Colonic mucosa (tissue), 4 donors: ENCODE measurements around the gene KDM5B. TPM values are rescaled to one million over a fixed set of nuclear protein-coding genes. Genes with fewer than 3 reads are reported as not detected.

Source experiments
- DNase-seq: peaks from one replicate; pipeline ENCODE4 v3.0.0-alpha.2; 2020
- H3K27ac ChIP-seq: fragments of 200-600 bp; one replicate; pipeline ENCODE4 v1.8.0; 2021
- H3K27me3 ChIP-seq: fragments of 200-600 bp; one replicate; pipeline ENCODE4 v1.8.0; 2021
- H3K36me3 ChIP-seq: fragments of 200-600 bp; one replicate; pipeline ENCODE4 v1.8.0; 2021
- H3K4me1 ChIP-seq: fragments of 200-600 bp; one replicate; pipeline ENCODE4 v1.8.0; 2021; ENCODE audit warnings: mild to moderate bottlenecking
- H3K4me3 ChIP-seq: fragments of 200-600 bp; one replicate; pipeline ENCODE4 v1.8.0; 2021
- H3K9ac ChIP-seq, 2 donors: one replicate each; pipeline ENCODE4 v1.7.0; 2013; ENCODE audit warnings: control low read depth in 2 of 2, low read depth in 2 of 2, low read length in 2 of 2
- H3K9me3 ChIP-seq: fragments of 200-600 bp; one replicate; pipeline ENCODE4 v1.8.0; 2021
- CTCF ChIP-seq: fragments of 200-600 bp; IDR thresholded peaks from one replicate; pipeline ENCODE4 v1.8.0; 2022; ENCODE audit warnings: antibody characterized with exemption, mild to moderate bottlenecking
- intact Hi-C: fragments of 100-400 bp; cut with DNase I; formaldehyde crosslinking; loops from one replicate; pipeline ENCODE4 v1.14.1; 2022
- total RNA-seq, 2 donors: library from RNA; stranded (reverse); fragmentation: NEBNext Ultra II Directional in 1 of 2; extraction: Animal tissue kit (Norgen Biotek cat#: 25700) in 1 of 2; gene quantifications; one replicate each; pipeline ENCODE4 v1.2.1, GENCODE V29; 2021
- donor health status: healthy.
- donor health status: DM: no; HTN: no; CAD: no.
- donor health status: DM: no; HTN: no; CAD: no.

Gene KDM5B
- total RNA-seq, 2 donors from 2014 or later = 70.1 to 93.4 TPM

GRCh38 chr1:202709276-202710041 lies 98.8 kb downstream of the KDM5B start:
- intact Hi-C loops = loop anchor here (10.0 kb wide), 1 partner anchor 385 kb away; no protein-coding TSS in a partner anchor
- no peak for DNase-seq

GRCh38 chr1:202708456-202709275 lies 99.6 kb downstream of the KDM5B start:
- Histone ChIP-seq H3K9me3 (no peaks in the 10 kb centered on the region), H3K27ac (no peak overlapping the region), H3K27me3 (peaks cover 34% of the 10 kb centered on the region), H3K9ac (no peak overlapping the region), H3K4me3 (no peak overlapping the region), H3K4me1 (peaks cover 7% of the 10 kb centered on the region), H3K36me3 (no peaks in the 10 kb centered on the region)
- intact Hi-C loops = no loop called here
- TF ChIP-seq CTCF = no peak
- DNase-seq = no peak

More at GRCh38 chr1:202709276-202710041, 98.8 kb downstream of the KDM5B start:
- Histone ChIP-seq H3K4me3 (no peak overlapping the region), H3K27ac (no peak overlapping the region), H3K9me3 (no peaks in the 10 kb centered on the region), H3K4me1 (peaks cover 7% of the 10 kb centered on the region), H3K9ac (no peak overlapping the region), H3K27me3 (peaks cover 34% of the 10 kb centered on the region), H3K36me3 (no peaks in the 10 kb centered on the region)
- TF ChIP-seq CTCF = no peak

- Histone ChIP-seq H3K9me3 (no peaks in the 10 kb centered on the region), H3K27me3 (peaks cover 34% of the 10 kb centered on the region), H3K36me3 (no peaks in the 10 kb centered on the region), H3K9ac (no peak overlapping the region), H3K27ac (no peak overlapping the region), H3K4me3 (no peak overlapping the region), H3K4me1 (peaks cover 7% of the 10 kb centered on the region)
- no peak for DNase-seq
- intact Hi-C loops = no loop called here
- TF ChIP-seq CTCF = no peak
Observed at GRCh38 chr1:202706851-202707250, 101.4 kb downstream of the KDM5B start.

GRCh38 chr1:202704601-202705000 lies 103.6 kb downstream of the KDM5B start:
- no peak overlapping the region for H3K4me3 ChIP-seq
- H3K9ac ChIP-seq = no peak overlapping the region
- DNase-seq = no peak
- peaks cover 18% of the 10 kb centered on the region for H3K27me3 ChIP-seq
- no peaks in the 10 kb centered on the region for H3K36me3 ChIP-seq
- H3K9me3 ChIP-seq = no peaks in the 10 kb centered on the region
- peaks cover 1% of the 10 kb centered on the region for H3K4me1 ChIP-seq
- intact Hi-C loops = no loop called here
- H3K27ac ChIP-seq = no peak overlapping the region
- TF ChIP-seq CTCF = no peak

GRCh38 chr1:202703191-202703590 lies 105.0 kb downstream of the KDM5B start:
- Histone ChIP-seq H3K27me3 (peaks cover 4% of the 10 kb centered on the region), H3K9ac (no peak overlapping the region), H3K4me1 (no peaks in the 10 kb centered on the region), H3K36me3 (no peaks in the 10 kb centered on the region), H3K4me3 (no peak overlapping the region), H3K27ac (no peak overlapping the region), H3K9me3 (no peaks in the 10 kb centered on the region)
- intact Hi-C loops = no loop called here
- no peak for TF ChIP-seq CTCF
- no peak for DNase-seq
